ENCODE measurements around the gene USP5. TPM values are rescaled to one million over a fixed set of nuclear protein-coding genes. Genes with fewer than 3 reads are reported as not detected.

USP5 gene
- total and polyA plus RNA-seq, 2 donors (not counting 3 experiments of a cell fraction or from before 2014, with no cell fraction given) = 68.9 to 135 TPM

GRCh38 chr12:6849976-6850560, 1.9 kb upstream of the USP5 start:
- CTCF ChIA-PET = interaction anchor here (3.7 to 4.6 kb wide), 2 partner anchors 22 to 97 kb away, joined by 26 to 28 read pairs; partner anchors contain the start of genes MLF2 and SPSB2
- dilution Hi-C loops (cut with MboI; ENCODE audit: extremely low pct_ligation_motif_present, low sequenced_read_pairs) (no loop called here), intact Hi-C loops (cut with micrococcal nuclease) (loop anchor here (2.0 kb wide), 1 partner anchor 15 kb away; no protein-coding TSS in a partner anchor)
- Histone ChIP-seq H3K36me3 (ENCODE audit: control insufficient read depth in 2 of 2, extremely low read depth in 1 of 2, insufficient read depth in 2 of 2, low read length in 2 of 2) (peaks cover 9 to 26% of the 10 kb centered on the region in 2 experiments), H3K9me1 (replicated peaks; ENCODE audit: control insufficient read depth, extremely low read depth, insufficient read depth, low read length) (no peaks in the 10 kb centered on the region), H3K27me3 (ENCODE audit: control insufficient read depth in 2 of 2, insufficient read depth in 2 of 2, low read length in 2 of 2) (no peaks in the 10 kb centered on the region), H4K20me1 (replicated peaks; ENCODE audit: control insufficient read depth, extremely low read depth, insufficient read depth, low read length) (no peaks in the 10 kb centered on the region), H3K79me2 (ENCODE audit: control insufficient read depth, insufficient read depth, low read length) (peaks cover 41% of the 10 kb centered on the region), H3K4me3 (replicated peaks in 1 of 3; ENCODE audit: insufficient read depth in 1 of 3, low read depth in 1 of 3, low read length in 3 of 3) (peak overlapping the region; percentile 34 to 70 (median 38)), H3K27ac (ENCODE audit: insufficient read depth, low read depth, low read length) (no peak overlapping the region), H3K9ac (replicated peaks; ENCODE audit: extremely low read depth, insufficient read depth, low read length) (peak overlapping the region; percentile 37), H3K4me1 (ENCODE audit: control insufficient read depth, extremely low read depth, insufficient read depth, low read length) (peaks cover 24% of the 10 kb centered on the region), H3K4me2 (ENCODE audit: insufficient read depth, low read length) (peak overlapping the region; percentile 74), H2AFZ (ENCODE audit: low read depth, low read length) (no peak overlapping the region), H3K9me3 (replicated peaks; ENCODE audit: control insufficient read depth, insufficient read depth, low read length) (no peaks in the 10 kb centered on the region)
- POLR2A ChIA-PET = interaction anchor here (0.7 kb wide), 1 partner anchor 161 kb away, joined by 3 read pairs; no protein-coding TSS in a partner anchor
- TF ChIP-seq GATA2 (IDR thresholded peaks at IDR 0.05; ENCODE audit: insufficient read depth, insufficient read length, low read depth, low read length) = no peak
- TF ChIP-seq MYC (IDR thresholded peaks at IDR 0.05; ENCODE audit: low read depth, low read length) = no peak
- no peak for TF ChIP-seq FOS (IDR thresholded peaks at IDR 0.05; ENCODE audit: borderline replicate concordance, insufficient read depth, low read length)
- TF ChIP-seq MAX (IDR thresholded peaks at IDR 0.05; ENCODE audit: insufficient read depth, insufficient read length) = no peak
- no peak for TF ChIP-seq JUN (IDR thresholded peaks at IDR 0.05; ENCODE audit: borderline replicate concordance, insufficient read depth, insufficient read length, low read depth)
- TF ChIP-seq EZH2 (IDR thresholded peaks at IDR 0.05; ENCODE audit: borderline replicate concordance, low read depth, low read length, severe bottlenecking) = no peak
- no peak for TF ChIP-seq POLR2A (IDR thresholded peaks at IDR 0.05; ENCODE audit: low read depth, low read length)
- TF ChIP-seq CTCF (IDR thresholded peaks at IDR 0.05; ENCODE audit: extremely low read depth in 1 of 2, insufficient read depth in 1 of 2, low read depth in 1 of 2, low read length in 2 of 2) = no peak
- TF ChIP-seq POLR2AphosphoS5 (IDR thresholded peaks at IDR 0.05; ENCODE audit: insufficient read depth, low read depth, low read length) = no peak
- FAIRE-seq (no peak), DNase-seq (ENCODE audit: low read depth, low spot score) (no peak)
- no TSS peak for BruUV-seq (replicated peaks)
